ENCODE results near the gene ASAH2. TPM values are rescaled to one million over a fixed set of nuclear protein-coding genes. Genes with fewer than 3 reads are reported as not detected.

The ASAH2 gene
- total and polyA plus RNA-seq, 11 donors = 0.25 to 2.9 (median 1.00) TPM

DNA sequence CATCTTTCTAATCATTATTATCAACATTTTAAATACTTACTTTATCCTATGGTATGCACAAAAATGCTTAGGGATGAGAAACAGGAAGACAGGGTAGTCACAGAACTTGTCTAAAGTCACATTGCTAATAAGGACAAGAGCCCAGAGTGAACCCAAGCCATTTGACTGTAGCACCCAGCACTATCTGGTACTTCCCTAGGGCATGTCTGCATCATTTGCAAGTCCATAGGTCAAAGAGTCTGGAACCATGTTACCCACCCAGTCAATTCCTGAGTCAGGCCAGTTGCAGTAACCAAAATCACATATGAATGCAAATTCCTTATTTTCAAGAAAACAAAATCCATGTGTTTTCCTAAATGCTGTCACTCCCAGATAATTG, 19.1 kb downstream of the ASAH2 start:
- no peak for ATAC-seq
- intact Hi-C loops (cut with DNase I) = no loop called here
- H3K4me1 ChIP-seq = no peaks in the 10 kb centered on the region
- TF ChIP-seq, protein P1, sequence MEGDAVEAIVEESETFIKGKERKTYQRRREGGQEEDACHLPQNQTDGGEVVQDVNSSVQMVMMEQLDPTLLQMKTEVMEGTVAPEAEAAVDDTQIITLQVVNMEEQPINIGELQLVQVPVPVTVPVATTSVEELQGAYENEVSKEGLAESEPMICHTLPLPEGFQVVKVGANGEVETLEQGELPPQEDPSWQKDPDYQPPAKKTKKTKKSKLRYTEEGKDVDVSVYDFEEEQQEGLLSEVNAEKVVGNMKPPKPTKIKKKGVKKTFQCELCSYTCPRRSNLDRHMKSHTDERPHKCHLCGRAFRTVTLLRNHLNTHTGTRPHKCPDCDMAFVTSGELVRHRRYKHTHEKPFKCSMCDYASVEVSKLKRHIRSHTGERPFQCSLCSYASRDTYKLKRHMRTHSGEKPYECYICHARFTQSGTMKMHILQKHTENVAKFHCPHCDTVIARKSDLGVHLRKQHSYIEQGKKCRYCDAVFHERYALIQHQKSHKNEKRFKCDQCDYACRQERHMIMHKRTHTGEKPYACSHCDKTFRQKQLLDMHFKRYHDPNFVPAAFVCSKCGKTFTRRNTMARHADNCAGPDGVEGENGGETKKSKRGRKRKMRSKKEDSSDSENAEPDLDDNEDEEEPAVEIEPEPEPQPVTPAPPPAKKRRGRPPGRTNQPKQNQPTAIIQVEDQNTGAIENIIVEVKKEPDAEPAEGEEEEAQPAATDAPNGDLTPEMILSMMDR (IDR thresholded peaks at IDR 0.05) = no peak
- TF ChIP-seq POLR2A (IDR thresholded peaks at IDR 0.05) = no peak
- H3K4me3 ChIP-seq = no peak overlapping the region
- no peak for DNase-seq
- no peak overlapping the region for H3K27ac ChIP-seq
- peaks cover 0 to 8% (median 0%) of the 10 kb centered on the region in 9 donors for H3K27me3 ChIP-seq
- no peaks in the 10 kb centered on the region for H3K36me3 ChIP-seq
- no peaks in the 10 kb centered on the region for H3K9me3 ChIP-seq

DNA sequence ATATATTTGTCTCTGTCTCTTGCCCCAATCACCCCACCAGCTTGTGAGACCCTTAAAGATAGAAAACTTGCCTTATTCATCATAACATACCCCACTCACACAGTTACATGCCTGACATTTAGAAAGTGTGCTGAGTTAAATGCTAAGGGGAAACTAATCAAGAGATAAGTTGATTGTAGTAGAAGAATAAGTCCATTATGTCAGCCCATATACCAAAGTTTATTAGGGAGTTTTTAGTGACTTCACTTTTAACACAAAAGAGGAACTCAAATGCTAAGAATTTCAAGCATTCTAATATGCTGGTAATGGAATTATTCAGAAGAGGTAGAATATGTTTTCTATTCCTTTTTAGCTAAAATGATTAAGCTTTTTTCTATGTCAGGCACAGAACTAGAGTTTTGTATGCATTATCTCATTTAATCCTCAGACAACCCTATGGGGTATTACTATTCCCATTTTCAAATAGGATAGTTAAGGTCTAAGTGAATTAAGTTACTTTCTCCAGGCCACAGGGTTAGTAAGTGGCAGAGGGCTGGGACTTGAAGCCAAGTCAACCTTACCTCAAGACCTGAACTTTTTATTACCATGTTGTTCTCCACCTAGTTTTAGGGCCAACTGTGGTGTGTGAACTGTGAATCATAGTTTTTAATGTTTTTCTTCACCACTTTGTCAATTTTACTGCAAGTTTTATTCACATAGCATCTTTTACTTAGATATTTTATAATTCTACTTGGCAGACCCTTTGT, 19.6 kb downstream of the ASAH2 start:
- ATAC-seq (no peak), DNase-seq (no peak)
- Histone ChIP-seq H3K27me3 (peaks cover 0 to 6% (median 0%) of the 10 kb centered on the region in 9 donors), H3K4me3 (no peak overlapping the region), H3K36me3 (no peaks in the 10 kb centered on the region), H3K4me1 (no peaks in the 10 kb centered on the region), H3K27ac (no peak overlapping the region), H3K9me3 (no peaks in the 10 kb centered on the region)
- no peak for TF ChIP-seq POLR2A (IDR thresholded peaks at IDR 0.05)
- TF ChIP-seq, protein P1 (IDR thresholded peaks at IDR 0.05) = no peak
- intact Hi-C loops (cut with DNase I) = no loop called here

DNA sequence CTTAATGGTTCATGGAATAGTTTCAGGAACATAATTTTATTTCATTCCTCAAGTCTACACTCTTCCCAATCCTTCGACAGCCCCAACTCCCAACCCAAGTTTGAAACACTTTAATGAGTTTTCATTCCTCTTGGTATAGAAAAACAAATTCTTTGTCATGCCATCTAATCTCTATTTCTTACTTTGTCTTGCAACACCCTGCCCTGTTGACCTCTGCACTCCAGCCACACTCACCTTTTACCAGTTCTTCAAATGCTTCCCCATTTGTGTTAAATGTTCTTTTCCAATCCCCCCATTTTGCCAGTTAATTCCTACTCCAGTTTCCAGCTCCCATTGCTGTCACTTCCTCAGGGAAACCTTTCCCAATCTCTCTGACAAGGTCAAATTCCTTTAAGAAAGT, 21.9 kb downstream of the ASAH2 start:
- Histone ChIP-seq H3K27ac (no peak overlapping the region), H3K27me3 (peaks cover 0 to 5% (median 0%) of the 10 kb centered on the region in 9 donors), H3K4me1 (no peaks in the 10 kb centered on the region), H3K36me3 (no peaks in the 10 kb centered on the region), H3K4me3 (no peak overlapping the region), H3K9me3 (no peaks in the 10 kb centered on the region)
- 85 to 90% (median 87%) methylated on average over 1 of the region's 1 CpG for WGBS, 4 donors
- TF ChIP-seq POLR2A (IDR thresholded peaks at IDR 0.05) = no peak
- TF ChIP-seq, protein P1 (IDR thresholded peaks at IDR 0.05) = no peak
- ATAC-seq (no peak), DNase-seq (no peak)
- intact Hi-C loops (cut with DNase I) = loop anchor here in 1 of 10 donors (10.0 kb wide), 1 partner anchor 635 kb away; no protein-coding TSS in a partner anchor

DNA sequence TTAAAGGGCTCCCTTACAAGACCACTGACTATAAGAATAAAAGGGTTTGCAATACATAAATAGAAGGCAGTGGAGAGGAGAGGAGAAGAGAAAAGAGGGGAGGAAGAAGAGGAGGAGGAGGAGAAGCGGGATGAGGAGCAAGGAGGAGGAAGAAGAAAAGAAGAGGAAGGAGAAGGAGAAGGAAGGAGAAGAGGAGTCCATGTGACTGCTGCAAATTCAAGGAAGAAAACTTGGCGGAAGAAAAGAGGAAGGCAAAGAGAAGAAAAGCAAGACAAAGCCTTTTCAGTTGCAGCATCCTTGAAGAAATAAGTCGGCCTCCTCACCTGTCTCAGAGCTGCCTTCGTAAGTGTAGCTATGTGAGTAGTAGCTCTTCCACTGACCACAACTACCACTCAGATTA, 22.6 kb downstream of the ASAH2 start:
- no peaks in the 10 kb centered on the region for H3K36me3 ChIP-seq
- intact Hi-C loops (cut with DNase I) = loop anchor here in 1 of 10 donors (10.0 kb wide), 1 partner anchor 634 kb away; no protein-coding TSS in a partner anchor
- no peak overlapping the region for H3K27ac ChIP-seq
- no peaks in the 10 kb centered on the region for H3K9me3 ChIP-seq
- ATAC-seq (no peak), DNase-seq (no peak)
- H3K4me1 ChIP-seq = no peaks in the 10 kb centered on the region
- 61 to 92% (median 86%) methylated on average over 4 of the region's 4 CpGs for WGBS, 4 donors
- no peak overlapping the region for H3K4me3 ChIP-seq
- H3K27me3 ChIP-seq = peaks cover 0 to 6% (median 0%) of the 10 kb centered on the region in 9 donors
- TF ChIP-seq, protein P1 (IDR thresholded peaks at IDR 0.05) = no peak
- no peak for TF ChIP-seq POLR2A (IDR thresholded peaks at IDR 0.05)

Data from heart left ventricle (tissue), 16 donors.